Measurements from ENCODE around the gene SCFD2. TPM values are rescaled to one million over a fixed set of nuclear protein-coding genes. Genes with fewer than 3 reads are reported as not detected.
"Not testable (repeated sequence)": the region's sequence is repeated elsewhere in the genome, so short reads cannot be mapped to it uniquely, and the experiment has no call there.

The SCFD2 gene
- total and polyA plus RNA-seq, 2 donors: 5.0 to 12.1 TPM

GRCh38 chr4:52840531-52841370, 525.1 kb downstream of the SCFD2 start:
- Histone ChIP-seq H3K27me3 (ENCODE audit: control insufficient read depth in 2 of 2, insufficient read depth in 1 of 2, low read length in 1 of 2) (no peaks in the 10 kb centered on the region), H3K36me3 (ENCODE audit: control insufficient read depth in 2 of 2, insufficient read depth in 2 of 2, low read length in 1 of 2) (no peaks in the 10 kb centered on the region), H3K9me3 (ENCODE audit: control insufficient read depth in 2 of 2, insufficient read depth in 1 of 2, low read length in 1 of 2) (peaks cover 0 to 3% of the 10 kb centered on the region in 2 donors), H3K27ac (ENCODE audit: low read depth in 1 of 2, low read length in 1 of 2) (no peak overlapping the region), H3K4me3 (ENCODE audit: low read length in 2 of 2) (no peak overlapping the region), H3K4me1 (ENCODE audit: control insufficient read depth in 2 of 2, insufficient read depth in 2 of 2, low read length in 2 of 2) (no peaks in the 10 kb centered on the region)
- WGBS: 94% methylated on average over 9 of the region's 9 CpGs
- DNase-seq (ENCODE audit: low read depth in 6 of 9, low spot score in 9 of 9): no peak

GRCh38 chr4:52838729-52839586, 526.9 kb downstream of the SCFD2 start:
- DNase-seq (ENCODE audit: low read depth in 6 of 9, low spot score in 9 of 9): no peak
- no peak overlapping the region for H3K4me3 ChIP-seq (ENCODE audit: low read length in 2 of 2)
- H3K27ac ChIP-seq (ENCODE audit: low read depth in 1 of 2, low read length in 1 of 2): peak overlapping the region in 1 of 2 donors; percentile 13
- no peaks in the 10 kb centered on the region for H3K4me1 ChIP-seq (ENCODE audit: control insufficient read depth in 2 of 2, insufficient read depth in 2 of 2, low read length in 2 of 2)
- H3K36me3 ChIP-seq (ENCODE audit: control insufficient read depth in 2 of 2, insufficient read depth in 2 of 2, low read length in 1 of 2): no peaks in the 10 kb centered on the region
- 86% methylated on average over 10 of the region's 10 CpGs for WGBS
- peaks cover 0 to 3% of the 10 kb centered on the region in 2 donors for H3K9me3 ChIP-seq (ENCODE audit: control insufficient read depth in 2 of 2, insufficient read depth in 1 of 2, low read length in 1 of 2)
- no peaks in the 10 kb centered on the region for H3K27me3 ChIP-seq (ENCODE audit: control insufficient read depth in 2 of 2, insufficient read depth in 1 of 2, low read length in 1 of 2)

GRCh38 chr4:52837716-52838558, 527.9 kb downstream of the SCFD2 start:
- H3K4me3 ChIP-seq (ENCODE audit: low read length in 2 of 2): no peak overlapping the region
- H3K36me3 ChIP-seq (ENCODE audit: control insufficient read depth in 2 of 2, insufficient read depth in 2 of 2, low read length in 1 of 2): no peaks in the 10 kb centered on the region
- no peak for DNase-seq (ENCODE audit: low read depth in 6 of 9, low spot score in 9 of 9)
- H3K4me1 ChIP-seq (ENCODE audit: control insufficient read depth in 2 of 2, insufficient read depth in 2 of 2, low read length in 2 of 2): no peaks in the 10 kb centered on the region
- H3K27me3 ChIP-seq (ENCODE audit: control insufficient read depth in 2 of 2, insufficient read depth in 1 of 2, low read length in 1 of 2): no peaks in the 10 kb centered on the region
- peaks cover 0 to 3% of the 10 kb centered on the region in 2 donors for H3K9me3 ChIP-seq (ENCODE audit: control insufficient read depth in 2 of 2, insufficient read depth in 1 of 2, low read length in 1 of 2)
- WGBS: 91% methylated on average over 7 of the region's 7 CpGs
- H3K27ac ChIP-seq (ENCODE audit: low read depth in 1 of 2, low read length in 1 of 2): no peak overlapping the region

- no peak overlapping the region for H3K4me3 ChIP-seq (ENCODE audit: low read length in 2 of 2)
- WGBS: 90% methylated on average over 7 of the region's 7 CpGs
- H3K27me3 ChIP-seq (ENCODE audit: control insufficient read depth in 2 of 2, insufficient read depth in 1 of 2, low read length in 1 of 2): no peaks in the 10 kb centered on the region
- no peak overlapping the region for H3K27ac ChIP-seq (ENCODE audit: low read depth in 1 of 2, low read length in 1 of 2)
- H3K9me3 ChIP-seq (ENCODE audit: control insufficient read depth in 2 of 2, insufficient read depth in 1 of 2, low read length in 1 of 2): peaks cover 0 to 3% of the 10 kb centered on the region in 2 donors
- no peaks in the 10 kb centered on the region for H3K36me3 ChIP-seq (ENCODE audit: control insufficient read depth in 2 of 2, insufficient read depth in 2 of 2, low read length in 1 of 2)
- DNase-seq (ENCODE audit: low read depth in 6 of 9, low spot score in 9 of 9): no peak
- H3K4me1 ChIP-seq (ENCODE audit: control insufficient read depth in 2 of 2, insufficient read depth in 2 of 2, low read length in 2 of 2): no peaks in the 10 kb centered on the region
These were observed 529.2 kb downstream of the SCFD2 start for GRCh38 chr4:52836678-52837077.

GRCh38 chr4:52836120-52836519, 529.7 kb downstream of the SCFD2 start:
- no peak overlapping the region for H3K4me3 ChIP-seq (ENCODE audit: low read length in 2 of 2)
- H3K36me3 ChIP-seq (ENCODE audit: control insufficient read depth in 2 of 2, insufficient read depth in 2 of 2, low read length in 1 of 2): no peaks in the 10 kb centered on the region
- no peaks in the 10 kb centered on the region for H3K4me1 ChIP-seq (ENCODE audit: control insufficient read depth in 2 of 2, insufficient read depth in 2 of 2, low read length in 2 of 2)
- DNase-seq (ENCODE audit: low read depth in 6 of 9, low spot score in 9 of 9): no peak
- H3K9me3 ChIP-seq (ENCODE audit: control insufficient read depth in 2 of 2, insufficient read depth in 1 of 2, low read length in 1 of 2): peaks cover 0 to 3% of the 10 kb centered on the region in 2 donors
- H3K27ac ChIP-seq (ENCODE audit: low read depth in 1 of 2, low read length in 1 of 2): no peak overlapping the region
- 98% methylated on average over 3 of the region's 3 CpGs for WGBS
- H3K27me3 ChIP-seq (ENCODE audit: control insufficient read depth in 2 of 2, insufficient read depth in 1 of 2, low read length in 1 of 2): no peaks in the 10 kb centered on the region

GRCh38 chr4:52834641-52835456, 531.0 kb downstream of the SCFD2 start:
- H3K36me3 ChIP-seq (ENCODE audit: control insufficient read depth in 2 of 2, insufficient read depth in 2 of 2, low read length in 1 of 2); DNase-seq (ENCODE audit: low read depth in 6 of 9, low spot score in 9 of 9); H3K27me3 ChIP-seq (ENCODE audit: control insufficient read depth in 2 of 2, insufficient read depth in 1 of 2, low read length in 1 of 2); H3K27ac ChIP-seq (ENCODE audit: low read depth in 1 of 2, low read length in 1 of 2); H3K4me3 ChIP-seq (ENCODE audit: low read length in 2 of 2); H3K4me1 ChIP-seq (ENCODE audit: control insufficient read depth in 2 of 2, insufficient read depth in 2 of 2, low read length in 2 of 2); H3K9me3 ChIP-seq (ENCODE audit: control insufficient read depth in 2 of 2, insufficient read depth in 1 of 2, low read length in 1 of 2): not testable (repeated sequence)
- WGBS: 94% methylated on average over 8 of the region's 8 CpGs

- Histone ChIP-seq H3K4me1 (ENCODE audit: control insufficient read depth in 2 of 2, insufficient read depth in 2 of 2, low read length in 2 of 2) (no peaks in the 10 kb centered on the region), H3K27ac (ENCODE audit: low read depth in 1 of 2, low read length in 1 of 2) (no peak overlapping the region), H3K9me3 (ENCODE audit: control insufficient read depth in 2 of 2, insufficient read depth in 1 of 2, low read length in 1 of 2) (peaks cover 0 to 3% of the 10 kb centered on the region in 2 donors), H3K27me3 (ENCODE audit: control insufficient read depth in 2 of 2, insufficient read depth in 1 of 2, low read length in 1 of 2) (no peaks in the 10 kb centered on the region), H3K36me3 (ENCODE audit: control insufficient read depth in 2 of 2, insufficient read depth in 2 of 2, low read length in 1 of 2) (no peaks in the 10 kb centered on the region), H3K4me3 (ENCODE audit: low read length in 2 of 2) (no peak overlapping the region)
- DNase-seq (ENCODE audit: low read depth in 6 of 9, low spot score in 9 of 9): no peak
- WGBS: 92% methylated on average over 3 of the region's 3 CpGs
These were observed 531.8 kb downstream of the SCFD2 start for GRCh38 chr4:52833941-52834525.
